ENCODE data around the gene ACP6. TPM values are rescaled to one million over a fixed set of nuclear protein-coding genes. Genes with fewer than 3 reads are reported as not detected.

Gene ACP6
- total RNA-seq, 4 donors from 2014 or later: 11.5 to 18.5 (median 14.2) TPM

- WGBS, 2 donors: 85 to 90% methylated on average over 13 of the region's 13 CpGs
- intact Hi-C loops (cut with DNase I; ENCODE audit: low total_unique reads): loop anchor here (10.0 kb wide), 1 partner anchor 247 kb away; no protein-coding TSS in a partner anchor
- no peak overlapping the region for H3K4me3 ChIP-seq (ENCODE audit: low read depth, poor library complexity, severe bottlenecking)
These were observed 22.3 kb downstream of the ACP6 start for GRCh38 chr1:147647796-147648633.

GRCh38 chr1:147643974-147644373, 26.4 kb downstream of the ACP6 start:
- TF ChIP-seq CTCF (IDR thresholded peaks at IDR 0.05): no peak
- TF ChIP-seq POLR2A (IDR thresholded peaks at IDR 0.05): no peak
- DNase-seq (ENCODE audit: low spot score in 2 of 2): no peak
- intact Hi-C loops (cut with DNase I; ENCODE audit: low total_unique reads): loop anchor here (10.0 kb wide), 1 partner anchor 251 kb away; no protein-coding TSS in a partner anchor
- H3K4me3 ChIP-seq (ENCODE audit: low read depth, poor library complexity, severe bottlenecking): no peak overlapping the region
- WGBS, 2 donors: 92 to 93% methylated on average over 3 of the region's 3 CpGs

More at GRCh38 chr1:147647796-147648633, 22.3 kb downstream of the ACP6 start:
- TF ChIP-seq CTCF (IDR thresholded peaks at IDR 0.05) (no peak), POLR2A (IDR thresholded peaks at IDR 0.05) (no peak)
- DNase-seq (ENCODE audit: low spot score in 2 of 2): no peak

- H3K4me3 ChIP-seq (ENCODE audit: low read depth, poor library complexity, severe bottlenecking): no peak overlapping the region
- intact Hi-C loops (cut with DNase I; ENCODE audit: low total_unique reads): loop anchor here (10.0 kb wide), 1 partner anchor 253 kb away; no protein-coding TSS in a partner anchor
- TF ChIP-seq CTCF (IDR thresholded peaks at IDR 0.05): peak in 1 of 3 donors; percentile 24
- no peak for TF ChIP-seq POLR2A (IDR thresholded peaks at IDR 0.05)
- 66 to 68% methylated on average over 17 of the region's 17 CpGs for WGBS, 2 donors
- DNase-seq (ENCODE audit: low spot score in 2 of 2): peak in 1 of 2 donors; percentile 41
These were observed 28.4 kb downstream of the ACP6 start for GRCh38 chr1:147641695-147642592.

- no peak overlapping the region for H3K4me3 ChIP-seq (ENCODE audit: low read depth, poor library complexity, severe bottlenecking)
- no peak for DNase-seq (ENCODE audit: low spot score in 2 of 2)
- intact Hi-C loops (cut with DNase I; ENCODE audit: low total_unique reads): loop anchor here (10.0 kb wide), 1 partner anchor 254 kb away; no protein-coding TSS in a partner anchor
- WGBS, 2 donors: 72 to 74% methylated on average over 8 of the region's 8 CpGs
- TF ChIP-seq POLR2A (IDR thresholded peaks at IDR 0.05) (no peak), CTCF (IDR thresholded peaks at IDR 0.05) (no peak)
These were observed 29.0 kb downstream of the ACP6 start for GRCh38 chr1:147641291-147641690.

GRCh38 chr1:147640553-147641165, 29.7 kb downstream of the ACP6 start:
- no peak overlapping the region for H3K4me3 ChIP-seq (ENCODE audit: low read depth, poor library complexity, severe bottlenecking)
- TF ChIP-seq POLR2A (IDR thresholded peaks at IDR 0.05) (no peak), CTCF (IDR thresholded peaks at IDR 0.05) (peak in 1 of 3 donors; percentile 16)
- WGBS, 2 donors: 33 to 34% methylated on average over 9 of the region's 9 CpGs
- intact Hi-C loops (cut with DNase I; ENCODE audit: low total_unique reads): loop anchor here (10.0 kb wide), 1 partner anchor 254 kb away; no protein-coding TSS in a partner anchor
- peak in 1 of 2 donors; percentile 46 for DNase-seq (ENCODE audit: low spot score in 2 of 2)
